Measurements from ENCODE around the gene SMG6. TPM values are rescaled to one million over a fixed set of nuclear protein-coding genes. Genes with fewer than 3 reads are reported as not detected.
A peak's percentile ranks its signal among the peaks of the same experiment; 100 is the strongest.
"Not testable (repeated sequence)": the region's sequence is repeated elsewhere in the genome, so short reads cannot be mapped to it uniquely, and the experiment has no call there.

The SMG6 gene
- total RNA-seq, 1 donor, result 49.3 TPM

DNA sequence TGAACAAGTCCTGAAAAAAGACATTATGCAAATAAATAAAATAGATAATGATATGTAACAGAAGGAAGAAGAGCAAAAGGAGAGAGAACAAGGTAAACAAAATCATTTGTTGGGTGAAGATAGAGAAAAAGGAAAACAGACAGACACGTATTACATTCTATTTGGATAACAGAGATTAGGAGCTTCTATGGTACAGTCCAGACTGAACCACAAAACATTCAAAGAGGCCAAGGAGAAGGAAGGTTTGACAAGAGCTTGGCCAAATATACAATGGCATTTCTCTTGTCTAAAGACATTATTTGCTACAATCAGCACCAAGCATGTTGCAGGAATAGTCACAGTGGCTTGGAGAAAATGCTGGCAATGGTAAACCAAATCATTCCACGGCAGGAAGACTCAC lies 29.2 kb downstream of the SMG6 start:
- DNase-seq (ENCODE audit: low read depth), result no peak
- H3K4me3 ChIP-seq (ENCODE audit: low read depth, low read length), result no peak overlapping the region
- TF ChIP-seq, protein P1, sequence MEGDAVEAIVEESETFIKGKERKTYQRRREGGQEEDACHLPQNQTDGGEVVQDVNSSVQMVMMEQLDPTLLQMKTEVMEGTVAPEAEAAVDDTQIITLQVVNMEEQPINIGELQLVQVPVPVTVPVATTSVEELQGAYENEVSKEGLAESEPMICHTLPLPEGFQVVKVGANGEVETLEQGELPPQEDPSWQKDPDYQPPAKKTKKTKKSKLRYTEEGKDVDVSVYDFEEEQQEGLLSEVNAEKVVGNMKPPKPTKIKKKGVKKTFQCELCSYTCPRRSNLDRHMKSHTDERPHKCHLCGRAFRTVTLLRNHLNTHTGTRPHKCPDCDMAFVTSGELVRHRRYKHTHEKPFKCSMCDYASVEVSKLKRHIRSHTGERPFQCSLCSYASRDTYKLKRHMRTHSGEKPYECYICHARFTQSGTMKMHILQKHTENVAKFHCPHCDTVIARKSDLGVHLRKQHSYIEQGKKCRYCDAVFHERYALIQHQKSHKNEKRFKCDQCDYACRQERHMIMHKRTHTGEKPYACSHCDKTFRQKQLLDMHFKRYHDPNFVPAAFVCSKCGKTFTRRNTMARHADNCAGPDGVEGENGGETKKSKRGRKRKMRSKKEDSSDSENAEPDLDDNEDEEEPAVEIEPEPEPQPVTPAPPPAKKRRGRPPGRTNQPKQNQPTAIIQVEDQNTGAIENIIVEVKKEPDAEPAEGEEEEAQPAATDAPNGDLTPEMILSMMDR (IDR thresholded peaks at IDR 0.05; ENCODE audit: insufficient read depth, low read length), result no peak

DNA sequence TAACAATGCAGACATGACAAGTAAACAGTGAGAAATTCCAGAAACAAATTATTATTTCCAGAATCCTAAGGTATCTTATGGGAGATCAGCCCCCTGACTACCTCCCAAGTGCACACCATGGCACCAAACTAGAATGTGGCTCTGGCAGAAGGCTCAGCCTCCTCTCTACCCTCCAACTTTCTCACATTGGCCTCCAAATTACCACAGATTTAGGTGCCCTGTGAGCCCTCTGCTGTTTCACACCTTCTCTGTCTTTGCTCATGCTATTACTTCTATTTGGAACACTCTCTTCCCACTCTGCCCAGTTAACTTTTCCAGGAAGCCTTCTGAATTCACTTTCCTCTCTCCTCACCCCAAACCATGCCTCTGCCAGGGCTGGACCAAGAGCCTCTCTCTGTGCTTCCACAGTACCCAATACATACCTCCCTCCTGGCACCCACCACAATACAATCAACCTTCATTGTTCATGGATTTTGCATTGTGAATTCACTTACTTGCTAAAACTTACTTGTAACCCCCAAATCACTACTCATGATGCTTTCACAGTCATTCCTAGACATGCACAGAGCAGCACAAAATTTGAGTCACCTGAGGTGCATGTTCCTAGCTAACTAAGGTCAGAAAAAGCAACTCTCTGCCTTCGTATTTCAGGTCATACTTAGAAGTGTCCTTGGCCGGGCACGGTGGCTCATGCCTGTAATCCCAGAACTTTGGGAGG lies 31.4 kb downstream of the SMG6 start:
- TF ChIP-seq, protein P1 (IDR thresholded peaks at IDR 0.05; ENCODE audit: insufficient read depth, low read length), result no peak
- H3K4me3 ChIP-seq (ENCODE audit: low read depth, low read length), result no peak overlapping the region
- DNase-seq (ENCODE audit: low read depth), result no peak

DNA sequence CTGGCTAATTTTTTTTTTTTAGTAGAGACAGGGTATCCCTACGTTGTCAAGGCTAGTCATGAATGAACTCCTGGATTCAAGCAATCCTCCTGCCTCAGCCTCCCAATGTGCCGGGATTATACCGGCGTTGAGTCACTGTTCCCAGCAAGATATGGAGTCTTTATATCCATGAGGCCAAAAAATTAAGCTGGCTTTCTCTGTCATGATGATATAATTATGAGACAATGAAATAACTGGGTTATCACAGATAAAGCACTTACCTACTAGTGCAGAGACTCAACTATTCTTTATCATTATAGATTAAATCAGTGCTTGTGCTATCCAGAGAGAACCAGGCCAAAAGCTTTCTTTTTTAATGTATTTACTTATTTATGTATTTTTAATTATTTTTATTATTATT lies 36.2 kb downstream of the SMG6 start:
- DNase-seq (ENCODE audit: low read depth), result no peak
- H3K4me3 ChIP-seq (ENCODE audit: low read depth, low read length), result no peak overlapping the region
- TF ChIP-seq, protein P1 (IDR thresholded peaks at IDR 0.05; ENCODE audit: insufficient read depth, low read length), result no peak

DNA sequence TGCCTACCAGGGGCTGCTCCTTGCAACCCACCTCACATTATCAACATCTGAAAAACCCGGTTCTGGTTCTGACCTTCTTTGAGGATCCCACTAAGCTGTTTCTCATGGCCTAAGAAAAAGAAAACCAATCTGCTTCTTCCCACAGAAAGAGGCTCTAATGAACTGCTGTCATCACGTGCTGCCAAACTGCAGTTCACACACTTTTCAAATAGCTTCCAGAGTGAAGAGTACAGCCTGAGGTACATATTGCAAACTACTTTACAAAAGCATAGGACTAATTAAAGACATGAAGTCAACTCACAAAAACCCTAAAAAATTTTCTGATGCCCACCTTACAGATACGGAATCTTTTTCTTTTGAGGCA lies 36.7 kb downstream of the SMG6 start:
- TF ChIP-seq, protein P1 (IDR thresholded peaks at IDR 0.05; ENCODE audit: insufficient read depth, low read length), result no peak
- DNase-seq (ENCODE audit: low read depth), result no peak
- no peak overlapping the region for H3K4me3 ChIP-seq (ENCODE audit: low read depth, low read length)

DNA sequence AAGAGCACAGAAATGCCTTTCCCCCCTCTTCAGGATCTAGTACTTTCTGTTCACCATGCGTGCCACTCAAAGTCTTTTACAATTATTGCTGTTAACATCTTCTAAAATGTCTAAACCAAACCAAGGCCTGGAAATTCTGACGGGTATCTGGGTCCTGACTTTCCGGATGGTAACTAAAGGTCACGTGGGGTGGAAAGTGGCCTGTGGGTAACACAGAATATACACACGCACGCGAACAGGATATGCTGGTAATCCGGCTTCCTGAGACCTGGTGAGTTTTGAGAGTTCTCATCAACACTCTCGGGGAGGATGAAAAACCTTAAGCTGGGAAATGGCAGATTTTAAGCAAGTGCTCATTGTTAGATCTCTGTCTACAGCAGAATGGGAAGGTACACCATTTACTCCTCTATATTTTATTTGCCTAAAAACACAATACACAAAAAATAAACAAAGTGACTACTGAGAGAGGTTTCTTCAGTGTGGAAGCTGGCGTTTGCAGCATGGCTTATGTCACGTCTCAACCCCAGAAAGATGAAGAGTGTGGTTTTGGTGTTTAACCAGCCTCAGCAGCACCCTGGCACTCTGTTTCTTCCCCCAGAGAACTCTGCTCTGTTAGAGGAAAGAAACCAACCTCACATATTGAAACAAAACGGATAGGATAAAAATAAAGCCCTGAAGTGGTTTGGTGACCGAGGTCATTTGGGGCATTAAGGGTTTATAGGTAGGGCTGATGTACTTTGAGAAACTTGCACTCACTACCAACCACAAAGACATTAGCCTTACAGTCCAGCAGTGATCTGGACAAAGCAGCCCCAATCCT lies 37.3 kb downstream of the SMG6 start:
- DNase-seq (ENCODE audit: low read depth), result no peak
- TF ChIP-seq, protein P1 (IDR thresholded peaks at IDR 0.05; ENCODE audit: insufficient read depth, low read length), result no peak
- no peak overlapping the region for H3K4me3 ChIP-seq (ENCODE audit: low read depth, low read length)

DNA sequence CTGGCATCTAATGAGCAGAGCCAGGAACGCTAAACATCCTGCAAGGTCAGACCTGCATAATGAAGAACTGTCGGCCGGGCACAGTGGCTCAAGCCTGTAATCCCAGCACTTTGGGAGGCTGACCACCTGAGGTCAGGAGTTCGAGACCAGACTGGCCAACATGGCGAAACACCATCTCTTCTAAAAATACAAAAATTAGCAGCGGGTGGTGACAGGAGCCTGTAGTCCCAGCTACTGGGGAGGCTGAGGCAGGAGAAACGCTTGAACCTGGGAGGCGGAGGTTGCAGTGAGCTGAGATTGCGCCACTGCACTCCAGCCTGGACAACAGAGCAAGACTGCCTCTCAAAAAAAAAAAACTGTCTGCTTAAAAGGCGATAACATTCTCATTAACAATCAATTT lies 38.4 kb downstream of the SMG6 start:
- H3K4me3 ChIP-seq (ENCODE audit: low read depth, low read length); DNase-seq (ENCODE audit: low read depth): not testable (repeated sequence)

DNA sequence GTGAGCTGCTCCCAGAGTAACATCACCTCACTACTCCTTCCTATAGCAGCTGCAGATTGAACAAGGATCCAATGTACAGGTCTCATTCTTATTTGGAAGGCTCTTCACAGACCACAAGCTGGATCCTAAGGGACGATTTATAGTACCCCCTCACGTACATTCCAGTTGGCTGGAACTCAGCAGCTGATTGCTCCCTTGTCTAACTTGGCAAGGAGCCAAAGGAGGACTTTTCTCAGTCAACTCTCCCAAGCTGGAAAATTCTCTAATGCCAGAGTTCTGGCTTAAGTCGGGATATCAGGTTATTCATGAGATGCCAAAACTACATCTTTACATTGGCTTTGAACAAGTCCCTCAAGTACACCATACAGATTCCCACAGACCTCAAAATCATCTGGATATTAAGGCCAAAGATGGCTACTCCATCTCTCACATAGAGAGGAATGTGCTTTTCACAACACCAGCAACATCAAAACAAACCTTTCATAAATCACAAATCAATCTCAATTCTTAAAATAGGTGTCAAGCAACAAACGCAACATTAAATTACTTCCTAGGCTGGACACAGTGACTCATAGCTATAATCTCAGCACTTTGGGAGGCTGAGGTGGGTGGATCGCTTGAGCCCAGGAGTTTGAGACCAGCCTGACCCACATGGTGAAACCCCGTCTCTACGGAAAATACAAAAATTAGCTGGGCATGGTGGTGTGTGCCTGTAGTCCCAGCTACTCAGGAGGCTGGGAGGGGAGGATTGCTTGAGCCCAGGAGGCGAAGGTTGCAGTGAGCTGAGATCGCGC lies 39.3 kb downstream of the SMG6 start:
- TF ChIP-seq, protein P1 (IDR thresholded peaks at IDR 0.05; ENCODE audit: insufficient read depth, low read length), result no peak
- DNase-seq (ENCODE audit: low read depth), result peak; percentile 58
- H3K4me3 ChIP-seq (ENCODE audit: low read depth, low read length), result no peak overlapping the region
